WI38 (cell line): Measurements from ENCODE around the gene KRT2.

Experiments
- H3K4me3 ChIP-seq: 2 replicates; pipeline ENCODE4 v1.5.1; 2011; ENCODE audit warnings: low read depth, mild to moderate bottlenecking, control low read depth, low read length
- TF ChIP-seq, protein P1 (sequence below): IDR thresholded peaks from 2 replicates; pipeline ENCODE4 v1.5.1; 2012; ENCODE audit warnings: low read depth, mild to moderate bottlenecking, control low read depth, low read length

KRT2 gene

DNA sequence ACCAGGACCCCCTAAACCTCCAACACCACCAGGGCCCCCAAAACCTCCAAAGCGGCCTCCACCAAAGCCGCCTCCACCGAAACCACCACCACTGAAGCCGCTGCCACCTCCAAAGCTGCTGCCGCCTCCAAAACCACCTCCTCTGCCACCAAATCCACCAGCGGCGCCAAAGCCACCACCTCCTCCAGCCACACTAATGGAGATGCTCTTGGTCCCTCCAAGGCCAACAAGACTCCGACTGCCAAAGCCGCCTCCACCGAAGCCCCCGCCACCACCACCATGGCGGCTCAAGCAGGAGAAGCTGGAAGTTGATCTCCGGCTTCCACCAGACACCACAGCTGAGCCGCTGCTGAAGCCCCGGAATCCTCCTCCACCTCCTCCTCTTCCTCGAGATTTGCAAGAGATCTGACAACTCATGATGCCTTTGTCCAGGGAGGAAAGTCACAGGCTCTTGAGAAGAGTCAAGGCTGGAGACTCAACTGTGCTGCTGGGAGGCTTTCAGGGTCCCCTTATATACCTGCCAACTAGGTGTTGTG lies at the start of gene KRT2:
KRT2 (minus strand) TSS at position 486 of the 536 bp plus-strand sequence; CDS start at position 417, 69 bp downstream.
- no peak within 1 kb of the TSS for H3K4me3 ChIP-seq
- TF ChIP-seq, protein P1, sequence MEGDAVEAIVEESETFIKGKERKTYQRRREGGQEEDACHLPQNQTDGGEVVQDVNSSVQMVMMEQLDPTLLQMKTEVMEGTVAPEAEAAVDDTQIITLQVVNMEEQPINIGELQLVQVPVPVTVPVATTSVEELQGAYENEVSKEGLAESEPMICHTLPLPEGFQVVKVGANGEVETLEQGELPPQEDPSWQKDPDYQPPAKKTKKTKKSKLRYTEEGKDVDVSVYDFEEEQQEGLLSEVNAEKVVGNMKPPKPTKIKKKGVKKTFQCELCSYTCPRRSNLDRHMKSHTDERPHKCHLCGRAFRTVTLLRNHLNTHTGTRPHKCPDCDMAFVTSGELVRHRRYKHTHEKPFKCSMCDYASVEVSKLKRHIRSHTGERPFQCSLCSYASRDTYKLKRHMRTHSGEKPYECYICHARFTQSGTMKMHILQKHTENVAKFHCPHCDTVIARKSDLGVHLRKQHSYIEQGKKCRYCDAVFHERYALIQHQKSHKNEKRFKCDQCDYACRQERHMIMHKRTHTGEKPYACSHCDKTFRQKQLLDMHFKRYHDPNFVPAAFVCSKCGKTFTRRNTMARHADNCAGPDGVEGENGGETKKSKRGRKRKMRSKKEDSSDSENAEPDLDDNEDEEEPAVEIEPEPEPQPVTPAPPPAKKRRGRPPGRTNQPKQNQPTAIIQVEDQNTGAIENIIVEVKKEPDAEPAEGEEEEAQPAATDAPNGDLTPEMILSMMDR: no peak

DNA sequence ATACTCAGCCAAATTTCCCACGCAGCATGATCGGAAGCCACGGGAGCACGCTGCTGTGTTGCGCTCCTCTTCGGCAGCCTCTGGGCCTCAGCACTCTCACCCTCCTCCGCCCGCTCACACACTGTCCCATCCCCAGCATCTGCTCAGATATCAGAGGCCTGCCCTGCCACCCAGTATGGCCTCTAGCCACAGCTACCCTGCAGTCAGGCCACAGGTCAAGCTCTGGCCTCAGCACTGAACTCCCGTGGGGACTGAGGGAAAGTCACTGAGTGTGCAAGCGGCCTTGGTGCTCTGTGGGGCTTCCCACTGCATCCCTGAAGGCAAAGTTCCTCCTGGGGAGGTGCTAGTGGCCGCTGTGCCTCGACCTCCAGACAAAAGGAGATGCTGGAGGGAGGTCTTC lies 49.3 kb upstream of the KRT2 start:
- no peak overlapping the region for H3K4me3 ChIP-seq
- TF ChIP-seq, protein P1: no peak

DNA sequence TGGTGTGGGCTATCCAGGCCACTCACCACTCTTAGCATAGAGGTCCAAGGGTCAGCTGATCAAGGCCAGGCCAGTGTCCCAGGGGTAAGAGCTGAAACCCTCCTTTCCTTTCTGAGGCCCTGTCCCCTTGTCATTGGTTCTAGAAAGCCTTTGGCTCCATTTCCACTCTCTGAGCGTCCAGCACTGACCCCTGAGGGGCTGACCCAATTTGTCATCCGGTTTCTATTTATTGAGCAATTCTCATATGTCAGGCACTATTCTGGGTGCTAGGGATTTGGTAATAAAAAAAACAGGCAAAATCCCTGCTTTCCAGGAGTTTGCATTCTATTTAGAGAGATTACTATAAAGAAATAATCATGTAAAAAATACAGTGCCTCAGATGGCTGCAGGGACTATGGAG lies 47.9 kb upstream of the KRT2 start:
- no peak overlapping the region for H3K4me3 ChIP-seq
- TF ChIP-seq, protein P1: no peak

DNA sequence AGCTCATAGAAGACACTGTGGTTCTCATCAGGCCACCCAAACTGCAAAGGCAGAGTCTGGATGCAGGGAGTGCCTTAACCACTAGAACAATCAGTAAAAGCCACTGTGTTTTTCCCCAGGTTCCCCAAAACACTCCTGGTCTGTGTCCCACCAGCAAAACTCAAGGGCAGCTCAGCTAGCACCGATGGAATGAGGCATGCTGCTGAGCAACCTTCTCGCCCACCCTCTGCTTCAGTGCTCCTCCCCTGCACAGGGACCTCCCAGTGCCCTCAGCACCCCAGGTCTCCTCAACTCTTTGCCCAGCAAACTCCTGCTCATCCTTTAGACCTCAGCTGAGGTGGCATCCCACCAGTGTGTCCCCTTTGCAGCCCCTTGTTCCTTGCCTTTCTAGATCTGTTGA lies 47.4 kb upstream of the KRT2 start:
- no peak overlapping the region for H3K4me3 ChIP-seq
- TF ChIP-seq, protein P1: no peak

DNA sequence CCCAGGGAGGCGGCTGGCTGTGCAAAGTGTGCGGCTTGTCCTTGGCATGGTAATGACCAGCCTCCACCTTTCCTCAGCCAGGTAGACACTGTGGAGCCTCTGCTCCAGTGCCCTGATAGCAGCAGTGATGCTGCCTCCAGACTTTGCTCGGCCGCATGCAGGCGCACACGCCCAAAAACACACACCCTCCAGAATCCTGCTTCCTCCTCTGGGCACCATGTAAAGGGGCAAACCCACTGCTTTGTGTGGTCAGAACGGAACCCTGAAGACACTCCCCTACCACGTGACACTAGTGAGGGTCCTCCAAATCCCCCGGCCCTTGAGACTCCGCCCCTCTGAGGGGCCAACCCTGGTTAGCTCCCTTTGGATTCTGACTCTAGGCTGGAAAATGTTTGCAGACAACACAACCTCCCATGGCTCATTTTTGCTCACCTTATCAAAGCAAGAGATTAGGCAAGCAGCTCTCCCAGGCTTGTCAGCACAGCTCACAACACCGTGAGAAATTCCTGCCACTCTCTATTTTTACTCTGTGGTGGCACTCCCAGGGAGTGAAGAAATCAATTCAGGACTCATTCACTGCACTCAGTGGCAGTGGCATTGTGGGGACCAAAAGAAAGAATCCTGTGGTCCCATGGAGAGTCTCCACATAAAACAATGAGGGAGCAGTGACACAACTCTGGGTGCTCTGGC lies 46.8 kb upstream of the KRT2 start:
- TF ChIP-seq, protein P1: no peak
- H3K4me3 ChIP-seq: no peak overlapping the region

DNA sequence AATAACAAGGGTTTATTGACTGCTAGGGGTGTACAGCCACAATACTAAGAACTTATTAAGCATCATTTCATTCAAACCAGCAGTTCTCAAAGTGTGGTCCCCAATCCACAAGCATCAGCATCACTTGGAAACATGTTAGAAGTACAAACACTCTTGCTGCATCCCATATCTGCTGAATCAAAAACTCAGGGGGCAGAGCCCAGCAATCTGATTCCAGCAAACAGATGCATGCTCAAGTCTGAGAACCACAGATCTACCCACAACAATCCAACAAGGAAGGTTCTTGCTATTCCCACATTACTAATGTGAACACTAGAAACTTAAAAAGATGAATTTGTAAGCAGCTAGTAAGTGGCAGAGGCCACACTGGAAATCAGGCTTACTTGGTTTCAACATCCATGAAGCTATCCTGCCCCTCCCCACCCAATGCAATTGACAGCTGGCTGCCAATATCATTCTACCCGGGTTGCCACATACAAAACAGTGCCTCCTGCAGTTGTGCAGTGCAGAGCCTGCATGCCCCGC lies 45.1 kb upstream of the KRT2 start:
- no peak overlapping the region for H3K4me3 ChIP-seq

DNA sequence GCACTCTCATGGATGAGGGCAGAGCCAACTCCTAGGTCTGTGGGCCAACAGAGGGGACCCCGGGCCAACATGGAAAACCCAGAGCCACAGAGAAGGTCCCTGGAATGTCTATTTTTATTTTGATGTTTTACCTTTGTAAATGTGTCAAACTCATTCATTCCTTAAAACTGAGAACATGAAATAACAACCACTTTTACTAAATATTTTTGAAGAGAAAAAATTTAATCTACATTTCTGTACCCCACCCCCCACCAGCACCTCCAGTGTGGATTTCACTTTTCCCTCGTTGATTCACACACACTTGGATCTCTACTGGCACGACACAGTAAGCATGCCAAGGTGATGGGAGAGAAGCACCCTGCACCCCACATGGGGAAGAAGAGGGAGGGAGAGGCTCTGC lies 44.6 kb upstream of the KRT2 start:
- TF ChIP-seq, protein P1: no peak
- no peak overlapping the region for H3K4me3 ChIP-seq

More for the DNA sequence above, 45.1 kb upstream of the KRT2 start:
- TF ChIP-seq, protein P1: no peak
